ENCODE results near the gene MAPK8.

- TF ChIP-seq POLR2AphosphoS5 (IDR thresholded peaks at IDR 0.05; ENCODE audit: low read depth) (no peak), CTCF (IDR thresholded peaks at IDR 0.05; ENCODE audit: insufficient read depth, low read length) (no peak), REST (IDR thresholded peaks at IDR 0.05; ENCODE audit: insufficient replicate concordance, low read depth) (no peak)
These were observed 163.1 kb downstream of the MAPK8 start for GRCh38 chr10:48469516-48470020.
